HG02970 (cell line): ENCODE data around the gene TSPEAR.

Experiments
- ATAC-seq: cut with Tn5 transposase; IDR thresholded peaks from one replicate; pipeline ENCODE4 v1.9.1; 2021; ENCODE audit warnings: mild to moderate bottlenecking, moderate library complexity, moderate number of reproducible peaks; ENCODE audit not compliant: unreplicated experiment, low FRiP score

TSPEAR gene

GRCh38 chr21:44525391-44526095, 185.8 kb downstream of the TSPEAR start:
- ATAC-seq: no peak

- no peak for ATAC-seq
These were observed 186.7 kb downstream of the TSPEAR start for GRCh38 chr21:44524414-44525371.

- ATAC-seq: no peak
These were observed 187.6 kb downstream of the TSPEAR start for GRCh38 chr21:44523567-44524413.

GRCh38 chr21:44522753-44523204, 188.6 kb downstream of the TSPEAR start:
- ATAC-seq: no peak

GRCh38 chr21:44521928-44522752, 189.2 kb downstream of the TSPEAR start:
- no peak for ATAC-seq

- no peak for ATAC-seq
These were observed 190.0 kb downstream of the TSPEAR start for GRCh38 chr21:44521301-44521927.

GRCh38 chr21:44520326-44521300, 190.8 kb downstream of the TSPEAR start:
- ATAC-seq: no peak

GRCh38 chr21:44519346-44520325, 191.7 kb downstream of the TSPEAR start:
- no peak for ATAC-seq

GRCh38 chr21:44518686-44519085, 192.7 kb downstream of the TSPEAR start:
- no peak for ATAC-seq

- no peak for ATAC-seq
These were observed 194.0 kb downstream of the TSPEAR start for GRCh38 chr21:44517175-44517899.

- no peak for ATAC-seq
These were observed 194.6 kb downstream of the TSPEAR start for GRCh38 chr21:44516828-44517174.

- no peak for ATAC-seq
These were observed 195.0 kb downstream of the TSPEAR start for GRCh38 chr21:44516342-44516741.

- no peak for ATAC-seq
These were observed 195.8 kb downstream of the TSPEAR start for GRCh38 chr21:44515359-44516165.

- no peak for ATAC-seq
These were observed 196.5 kb downstream of the TSPEAR start for GRCh38 chr21:44514746-44515358.

- ATAC-seq: no peak
These were observed 197.2 kb downstream of the TSPEAR start for GRCh38 chr21:44514218-44514520.
